ENCODE data around the gene BRD1.
"Not testable (repeated sequence)": the region's sequence is repeated elsewhere in the genome, so short reads cannot be mapped to it uniquely, and the experiment has no call there.

Gene BRD1

DNA sequence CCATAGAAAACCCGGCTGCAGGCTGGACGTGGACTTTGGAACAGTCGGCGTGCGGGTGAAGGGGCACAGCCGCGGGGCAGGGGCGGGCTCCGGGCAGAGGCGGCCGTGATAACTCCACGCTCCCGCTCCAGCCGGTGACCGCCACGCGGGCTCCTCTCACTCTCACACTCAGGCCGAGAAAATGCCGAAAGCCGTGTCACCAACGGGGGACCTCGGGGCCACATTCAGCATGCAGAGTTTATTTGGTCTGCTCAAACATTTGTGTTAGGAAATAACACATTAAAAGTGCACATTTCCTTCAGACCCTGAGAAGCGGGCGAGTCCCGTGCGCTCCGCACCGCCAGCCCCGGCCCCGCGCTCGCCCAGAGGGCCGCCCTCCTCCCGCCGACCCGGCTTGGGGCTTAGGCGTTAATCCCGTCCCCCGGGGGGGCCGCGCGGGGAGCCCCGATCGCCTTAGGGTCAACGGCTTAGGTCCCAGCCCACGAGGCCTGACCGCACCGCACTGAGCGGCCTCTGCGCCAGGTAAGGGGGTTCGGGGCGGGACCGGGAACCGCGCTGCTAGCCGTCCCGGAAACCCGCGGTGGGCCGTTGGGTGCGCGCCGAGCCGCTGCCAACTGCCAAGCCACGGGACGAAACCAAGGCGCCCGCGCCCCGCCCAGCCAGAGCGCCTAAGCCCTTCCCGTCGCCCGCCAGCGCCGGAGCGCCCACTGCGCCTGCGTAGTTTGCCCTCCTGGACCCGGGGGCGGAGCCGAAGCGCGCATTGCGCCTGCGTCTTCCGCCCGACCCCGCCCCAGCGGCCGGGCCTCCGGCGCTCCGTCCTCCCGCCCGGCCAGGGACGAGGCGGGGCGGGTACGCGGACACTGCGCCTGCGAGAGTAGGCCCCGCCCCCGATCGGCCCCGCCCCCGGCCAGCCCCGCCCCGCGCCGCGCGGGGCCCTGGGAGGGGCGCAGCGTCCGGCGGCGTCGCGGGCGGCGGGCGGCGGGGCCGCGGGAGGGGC, 25.5 kb upstream of the BRD1 start, which contains the start of gene ZBED4:
TSS of gene ZBED4 (plus strand) at position 947 of the 997 bp plus-strand sequence. CDS start 29,819 bp downstream, outside the sequence.
- DNase-seq = peak; percentile 82 to 94 (median 93)

DNA sequence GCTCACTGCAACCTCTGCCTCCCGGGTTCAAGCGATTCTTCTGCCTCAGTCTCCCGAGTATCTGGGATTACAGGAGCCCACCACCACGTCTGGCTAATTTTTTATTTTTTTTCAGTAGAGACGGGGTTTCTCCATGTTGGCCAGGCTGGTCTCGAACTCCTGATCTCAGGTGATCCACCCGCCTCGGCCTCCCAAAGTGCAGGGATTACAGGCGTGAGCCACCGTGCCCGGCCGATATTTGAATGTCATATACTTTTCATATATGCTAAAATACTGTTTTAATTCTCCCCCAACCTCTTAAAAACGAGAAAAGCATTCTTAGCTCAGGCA, 24.9 kb upstream of the BRD1 start:
- not testable (repeated sequence) for DNase-seq

DNA sequence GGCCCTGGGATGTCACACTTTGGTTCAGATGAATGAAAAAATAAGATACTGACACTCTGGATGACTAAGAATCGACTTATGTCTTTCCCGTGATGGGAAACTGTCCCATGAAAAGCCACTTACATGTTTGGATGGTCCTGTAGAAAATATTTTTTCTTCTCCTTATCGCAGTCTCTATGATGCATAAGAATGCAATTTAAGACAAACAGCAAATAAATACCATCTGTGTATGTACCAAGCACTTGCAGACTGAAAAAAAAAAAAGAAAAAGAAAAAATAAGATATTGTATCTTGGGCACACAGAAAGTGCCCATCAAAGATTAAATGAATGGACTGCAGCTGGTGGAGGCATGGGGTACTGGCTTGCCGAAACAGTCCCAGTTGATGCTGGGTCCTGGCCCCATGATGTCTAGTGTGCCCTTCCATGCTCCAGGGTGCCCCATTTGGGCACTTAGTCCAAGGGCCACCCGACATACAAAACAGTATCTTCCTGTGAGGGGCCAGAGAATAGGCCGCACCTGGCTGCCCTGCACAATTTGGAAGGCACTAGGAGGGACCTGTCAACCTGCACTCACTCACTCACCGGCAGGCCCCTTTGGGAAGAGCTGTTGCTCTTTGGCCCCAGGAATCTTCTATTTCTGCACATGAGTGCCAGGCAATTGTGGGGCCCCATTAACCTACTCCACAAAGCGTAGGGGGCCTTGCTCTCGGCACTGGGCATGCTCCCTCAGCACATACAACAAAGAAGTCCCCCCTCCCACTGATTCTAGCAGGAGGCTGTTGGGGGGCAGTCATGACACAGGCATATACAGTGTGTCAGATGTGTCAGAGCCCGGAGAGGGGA, 23.5 kb upstream of the BRD1 start:
- no peak for DNase-seq

DNA sequence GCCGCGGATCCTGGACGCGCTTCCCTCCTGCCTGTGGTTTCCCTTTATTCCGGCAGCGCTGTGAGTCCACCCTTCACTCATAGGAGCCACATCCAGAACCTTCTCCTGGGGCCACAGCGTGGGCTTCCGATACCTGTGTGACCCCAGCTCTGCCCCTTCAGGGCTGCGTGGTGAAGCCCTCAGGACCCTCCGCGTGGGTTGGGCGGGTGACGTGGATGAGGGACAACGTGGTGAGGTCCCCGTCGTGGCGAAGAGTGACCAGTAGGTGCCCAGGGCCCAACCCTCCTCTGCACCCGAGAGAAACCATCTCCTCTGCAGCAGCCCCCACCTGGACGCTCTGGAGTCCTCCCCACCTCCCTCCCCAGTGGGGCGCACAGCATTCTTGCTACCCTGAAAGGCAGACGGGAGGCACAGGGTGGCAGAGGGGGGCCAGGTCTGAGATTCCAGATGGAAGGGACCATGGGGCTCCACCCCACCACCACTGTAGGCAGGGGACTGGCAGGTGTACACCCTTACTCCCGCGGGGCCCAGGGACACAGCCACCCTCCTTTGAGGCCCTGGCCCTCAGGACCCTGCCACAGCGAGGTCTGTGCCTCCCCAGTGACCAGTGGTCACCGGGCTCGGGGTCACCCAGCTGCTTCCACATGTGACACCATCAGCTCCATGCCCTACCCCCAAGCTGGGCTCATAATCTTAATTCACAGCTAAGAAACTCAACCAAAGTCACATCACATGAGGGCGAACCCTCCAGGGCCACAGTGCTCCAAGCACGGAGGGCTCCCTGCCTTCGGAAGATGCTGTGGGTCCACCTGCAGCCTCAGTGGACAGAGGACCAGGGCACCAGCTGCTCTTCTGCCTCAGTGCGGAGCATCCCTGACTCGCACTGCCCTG, 22.6 kb upstream of the BRD1 start:
- DNase-seq = no peak

GRCh38 chr22:49849161-49850020, 21.7 kb upstream of the BRD1 start:
- no peak for DNase-seq

- no peak for DNase-seq
These were observed 21.1 kb upstream of the BRD1 start for GRCh38 chr22:49848690-49849160.

DNA sequence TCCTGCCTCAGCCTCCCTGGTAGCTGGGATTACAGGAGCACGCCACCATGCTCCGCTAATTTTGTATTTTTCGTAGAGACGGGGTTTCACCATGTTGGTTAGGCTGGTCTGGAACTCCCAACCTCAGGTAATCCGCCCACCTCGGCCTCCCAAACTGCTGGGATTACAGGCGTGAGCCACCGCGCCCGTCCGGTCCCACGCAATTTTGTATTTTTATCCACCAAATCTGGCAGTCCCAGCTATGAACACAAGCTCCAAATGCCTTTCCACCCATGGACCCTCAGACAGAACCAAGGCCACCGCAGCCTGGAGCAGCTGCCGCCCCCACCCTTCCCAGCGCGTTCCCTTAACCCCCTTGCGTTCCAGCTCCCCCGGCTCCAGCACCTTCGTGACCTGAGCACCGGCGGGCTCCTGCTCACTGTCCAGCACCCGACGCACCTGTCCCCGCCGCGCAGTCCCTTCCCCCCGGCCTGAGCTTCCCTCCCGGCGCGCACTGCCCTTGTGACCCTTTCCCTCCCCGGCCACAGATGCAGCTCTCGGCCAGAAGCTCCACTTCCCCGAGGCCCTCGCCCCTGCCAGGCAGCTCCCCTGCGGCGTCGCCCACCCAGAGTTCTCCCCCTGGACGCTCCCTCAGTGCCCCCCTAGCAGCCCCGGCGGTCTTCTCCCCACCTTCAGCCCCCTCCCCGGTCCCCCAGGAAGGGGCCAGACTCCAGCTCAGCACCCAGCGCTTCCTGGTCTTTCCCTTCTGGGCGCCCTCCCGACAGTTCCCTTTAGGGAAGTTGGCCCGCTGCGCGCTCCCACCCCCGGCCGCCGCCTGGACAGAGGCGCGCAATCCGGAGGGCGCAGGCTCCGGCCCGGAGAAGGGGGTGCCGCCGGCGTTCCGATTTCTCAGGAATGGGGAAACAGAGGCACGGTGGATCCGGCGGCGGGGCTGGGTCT, 20.3 kb upstream of the BRD1 start:
- DNase-seq = peak in 1 of 3 experiments; percentile 5

GRCh38 chr22:49845666-49846459, 18.2 kb upstream of the BRD1 start:
- no peak for DNase-seq

DNA sequence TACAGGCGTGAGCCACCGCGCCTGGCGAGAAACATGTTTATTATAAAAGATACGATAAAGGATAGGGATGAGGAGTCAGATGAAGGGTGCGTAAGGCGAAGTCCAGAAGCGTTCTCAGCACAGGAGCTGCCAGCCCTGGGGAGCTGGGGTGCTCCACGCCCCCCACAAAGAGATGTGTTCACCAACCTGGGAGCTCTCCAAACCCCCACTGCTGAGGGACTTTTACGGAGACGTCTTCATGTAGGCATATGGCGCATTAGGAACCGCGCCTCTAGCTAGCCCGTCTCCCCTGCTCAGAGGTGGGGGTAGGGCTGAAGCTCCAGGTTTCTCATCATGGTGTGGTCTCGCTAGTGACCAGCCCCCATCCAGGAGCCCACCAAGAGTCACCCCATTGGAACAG, 17.6 kb upstream of the BRD1 start:
- no peak for DNase-seq

- DNase-seq = no peak
These were observed 11.4 kb upstream of the BRD1 start for GRCh38 chr22:49838771-49839717.

DNA sequence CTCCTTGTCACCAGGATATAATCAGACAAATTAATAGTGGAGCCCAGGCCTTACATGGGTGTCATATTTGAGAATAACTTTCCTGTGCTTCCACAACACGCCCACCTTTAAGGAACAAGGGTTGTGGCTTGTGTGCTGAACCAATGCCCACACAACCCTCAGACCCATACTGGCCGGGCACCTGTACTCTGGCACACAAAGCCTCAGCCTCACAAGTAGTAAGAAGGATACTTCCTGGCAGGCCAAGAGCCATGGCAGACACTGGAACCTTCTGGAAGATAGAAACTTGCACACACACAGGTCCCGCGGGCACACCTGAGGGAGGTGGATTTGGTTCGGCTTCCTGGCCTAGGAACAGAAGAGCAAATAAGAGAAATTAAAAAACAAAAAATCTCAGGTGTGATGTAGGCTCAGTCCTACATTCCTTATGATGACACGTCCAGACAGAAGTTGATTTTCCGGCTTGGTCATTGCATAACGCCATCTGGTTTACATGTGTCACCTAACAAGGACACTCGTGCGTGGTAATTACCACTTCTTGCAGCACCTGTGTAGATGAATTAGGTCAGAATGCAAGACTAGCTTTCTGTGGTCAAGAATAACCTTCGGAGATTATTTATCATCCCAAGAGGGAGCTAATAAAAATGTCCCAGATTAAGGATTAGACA, 5.8 kb upstream of the BRD1 start:
- DNase-seq = peak in 2 of 3 experiments; percentile 34 to 69

DNA sequence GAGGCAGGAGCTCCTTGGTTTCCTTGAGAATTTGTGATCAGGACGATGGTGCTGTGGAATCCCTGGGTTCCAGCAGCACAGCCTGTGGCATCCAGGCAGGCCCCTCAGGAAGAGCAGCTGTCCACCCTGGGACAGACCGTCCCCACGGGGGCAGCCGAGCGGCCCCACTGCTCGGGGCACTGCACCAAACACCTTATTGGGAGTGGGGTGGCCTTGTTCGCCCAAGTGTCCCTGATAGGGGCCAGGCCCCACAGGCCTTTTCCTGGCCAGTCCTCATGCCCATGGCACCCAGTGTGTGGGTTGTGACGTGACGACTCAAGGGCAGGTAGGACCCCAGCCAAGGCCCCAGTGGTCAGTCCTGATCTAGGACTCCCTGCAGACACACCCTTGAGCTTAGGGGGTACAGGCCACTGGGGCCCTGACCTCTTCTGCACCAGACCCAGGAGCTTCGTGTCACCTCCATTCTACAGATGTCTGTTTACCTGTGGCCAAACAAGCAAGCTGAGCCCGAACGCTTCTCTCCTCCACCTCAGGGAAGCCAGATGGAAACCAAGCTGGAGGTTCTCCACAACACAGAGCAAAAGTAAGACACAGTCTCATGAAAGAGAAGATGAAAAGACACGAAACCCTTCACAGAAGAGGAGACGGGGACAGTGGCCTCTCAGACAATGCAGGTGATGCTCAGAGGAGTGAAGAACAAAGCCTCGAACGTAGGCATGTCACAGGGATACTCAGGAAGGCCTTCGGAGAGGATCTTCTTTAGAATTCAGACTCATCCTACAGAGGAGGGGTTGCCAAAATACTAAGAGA, 1.6 kb upstream of the BRD1 start:
- DNase-seq = no peak

- DNase-seq = no peak
These were observed 909 bp upstream of the BRD1 start for GRCh38 chr22:49828599-49828965.

- DNase-seq = no peak
These were observed 311 bp downstream of the BRD1 start for GRCh38 chr22:49827271-49827852.

DNA sequence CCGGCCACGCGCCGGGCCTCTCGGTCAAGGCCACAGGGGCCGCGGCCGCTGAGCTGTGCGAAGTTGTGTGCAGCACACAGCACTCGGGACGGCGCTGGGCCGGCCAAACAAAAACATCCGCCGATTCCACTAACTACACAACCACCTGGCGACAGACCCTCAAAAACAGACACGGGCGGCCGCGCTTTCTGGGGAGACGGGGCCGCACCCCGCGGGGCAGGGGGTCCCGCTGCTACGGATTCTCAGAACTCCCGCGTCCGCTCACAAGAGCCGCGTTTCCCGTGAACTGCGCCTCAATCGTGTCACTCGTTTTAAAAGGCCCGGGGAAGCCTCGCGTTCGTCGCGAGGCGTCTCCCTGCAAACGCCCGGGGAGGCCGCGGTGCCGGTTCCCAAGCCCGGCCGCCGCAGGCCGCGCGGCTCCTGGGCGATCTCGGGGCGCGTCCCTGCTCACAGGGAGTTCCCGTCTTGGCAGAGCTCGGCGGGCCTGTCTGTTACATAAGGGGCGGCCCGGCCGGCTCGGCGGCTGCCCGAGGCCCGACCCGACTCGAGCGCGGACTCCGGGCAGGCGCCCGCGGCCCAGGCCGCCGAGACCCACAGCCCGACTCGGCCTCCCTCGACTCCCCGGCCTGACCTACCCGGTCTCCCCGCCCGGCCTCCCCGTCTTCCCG, 936 bp downstream of the BRD1 start:
- DNase-seq = peak in 2 of 3 experiments; percentile 36 to 76
